Neural cell (in vitro differentiated cells): ENCODE measurements around the gene DNAH6. TPM values are rescaled to one million over a fixed set of nuclear protein-coding genes. Genes with fewer than 3 reads are reported as not detected.

Experiments
- H2AFZ ChIP-seq: fragments of 200-600, 300-800 bp; sonication (generic), shearing (Covaris generic); 2 replicates; pipeline ENCODE4 v1.6.0; 2014; ENCODE audit warnings: low read depth, mild to moderate bottlenecking, antibody characterized with exemption, low read length, moderate library complexity
- H3F3A ChIP-seq: fragments of 200-600 bp; shearing (Covaris generic); 2 replicates; pipeline ENCODE4 v1.6.1; 2016; ENCODE audit warnings: mild to moderate bottlenecking, moderate library complexity, mixed read lengths, antibody characterized with exemption, low read length; ENCODE audit not compliant: insufficient read depth, poor library complexity, severe bottlenecking
- H3K27ac ChIP-seq: fragments of 200-600, 300-800 bp; sonication (generic), shearing (Covaris generic); 2 replicates; pipeline ENCODE4 v1.5.1; 2014; ENCODE audit warnings: mild to moderate bottlenecking, low read length, moderate library complexity
- H3K27me3 ChIP-seq: fragments of 300-800, 200-600 bp; sonication (generic), shearing (Covaris generic); 2 replicates; pipeline ENCODE4 v1.6.0; 2014; ENCODE audit warnings: mild to moderate bottlenecking, low read depth, low read length, moderate library complexity; ENCODE audit not compliant: insufficient read depth
- H3K36me3 ChIP-seq: fragments of 300-800, 200-600 bp; sonication (generic), shearing (Covaris generic); 2 replicates; pipeline ENCODE4 v1.5.1; 2014; ENCODE audit warnings: mild to moderate bottlenecking, antibody characterized with exemption, low read length, moderate library complexity; ENCODE audit not compliant: insufficient read depth
- H3K4me2 ChIP-seq: fragments of 300-800, 200-600 bp; sonication (generic), shearing (Covaris generic); 2 replicates; pipeline ENCODE4 v1.6.0; 2014; ENCODE audit warnings: mild to moderate bottlenecking, low read length
- H3K4me3 ChIP-seq: fragments of 300-800, 200-600 bp; sonication (generic), shearing (Covaris generic); 2 replicates; pipeline ENCODE4 v1.5.1; 2014; ENCODE audit warnings: mild to moderate bottlenecking, low read length, moderate library complexity
- H3K79me2 ChIP-seq: fragments of 200-600 bp; shearing (Covaris generic); replicated peaks from 2 replicates; pipeline ENCODE4 v1.6.0; 2014; ENCODE audit warnings: mild to moderate bottlenecking, low read length, moderate library complexity; ENCODE audit not compliant: insufficient read depth
- H3K9ac ChIP-seq: fragments of 300-800, 200-600 bp; sonication (generic), shearing (Covaris generic); 2 replicates; pipeline ENCODE4 v1.6.1; 2016; ENCODE audit warnings: mild to moderate bottlenecking, low read length, mixed read lengths
- H3K9me2 ChIP-seq: fragments of 200-600 bp; shearing (Covaris generic); 2 replicates; pipeline ENCODE4 v1.6.1; 2016; ENCODE audit warnings: mild to moderate bottlenecking, low read length, mixed read lengths; ENCODE audit not compliant: insufficient read depth
- H3K9me3 ChIP-seq: fragments of 200-600, 300-800 bp; sonication (generic), shearing (Covaris generic); 2 replicates; pipeline ENCODE4 v1.6.1; 2016; ENCODE audit warnings: mild to moderate bottlenecking, mixed run types, low read length, moderate library complexity, mixed read lengths
- H4K20me1 ChIP-seq: fragments of 200-600 bp; shearing (Covaris generic); 2 replicates; pipeline ENCODE4 v1.6.1; 2016; ENCODE audit warnings: mild to moderate bottlenecking, mixed run types; ENCODE audit not compliant: insufficient read depth
- EZH2 ChIP-seq: fragments of 200-600, 300-800 bp; shearing (Covaris generic), sonication (generic); IDR thresholded peaks from 2 replicates; pipeline ENCODE4 v1.6.1; 2014; ENCODE audit warnings: antibody characterized with exemption, low read length, borderline replicate concordance, mild to moderate bottlenecking; ENCODE audit not compliant: insufficient read depth, poor library complexity, severe bottlenecking
- MXI1 ChIP-seq: fragments of 450-650 bp; conservative IDR thresholded peaks from 2 replicates; pipeline ENCODE4 v1.6.1; 2014; ENCODE audit warnings: antibody characterized with exemption, mild to moderate bottlenecking; ENCODE audit not compliant: poor library complexity, severe bottlenecking
- RAD21 ChIP-seq: fragments of 450-650 bp; conservative IDR thresholded peaks from 2 replicates; pipeline ENCODE4 v1.6.1; 2014; ENCODE audit warnings: antibody characterized with exemption, mild to moderate bottlenecking, moderate library complexity
- REST ChIP-seq: IDR thresholded peaks from 2 replicates; pipeline ENCODE4 v1.6.1; 2012; ENCODE audit warnings: borderline replicate concordance
- SMC3 ChIP-seq: fragments of 450-650 bp; conservative IDR thresholded peaks from 2 replicates; pipeline ENCODE4 v1.6.1; 2014; ENCODE audit warnings: antibody characterized with exemption, mild to moderate bottlenecking, moderate library complexity; ENCODE audit not compliant: poor library complexity
- TAF1 ChIP-seq: IDR thresholded peaks from 2 replicates; pipeline ENCODE4 v1.6.1; 2012; ENCODE audit warnings: low read depth
- polyA plus RNA-seq: library from polyadenylated mRNA; depleted of rRNA; stranded (reverse); fragments of >200 nt; gene quantifications from 2 replicates; pipeline ENCODE4 v1.2.3, GENCODE V29; 2014
- TF ChIP-seq, protein P1 (sequence below): fragments of 450-650 bp; IDR thresholded peaks from 2 replicates; pipeline ENCODE4 v1.5.1; 2014; ENCODE audit warnings: antibody characterized with exemption, mild to moderate bottlenecking, moderate library complexity; ENCODE audit not compliant: poor library complexity, severe bottlenecking

Gene DNAH6
- polyA plus RNA-seq, 1 donor from 2014 or later, result 2.1 TPM

DNA sequence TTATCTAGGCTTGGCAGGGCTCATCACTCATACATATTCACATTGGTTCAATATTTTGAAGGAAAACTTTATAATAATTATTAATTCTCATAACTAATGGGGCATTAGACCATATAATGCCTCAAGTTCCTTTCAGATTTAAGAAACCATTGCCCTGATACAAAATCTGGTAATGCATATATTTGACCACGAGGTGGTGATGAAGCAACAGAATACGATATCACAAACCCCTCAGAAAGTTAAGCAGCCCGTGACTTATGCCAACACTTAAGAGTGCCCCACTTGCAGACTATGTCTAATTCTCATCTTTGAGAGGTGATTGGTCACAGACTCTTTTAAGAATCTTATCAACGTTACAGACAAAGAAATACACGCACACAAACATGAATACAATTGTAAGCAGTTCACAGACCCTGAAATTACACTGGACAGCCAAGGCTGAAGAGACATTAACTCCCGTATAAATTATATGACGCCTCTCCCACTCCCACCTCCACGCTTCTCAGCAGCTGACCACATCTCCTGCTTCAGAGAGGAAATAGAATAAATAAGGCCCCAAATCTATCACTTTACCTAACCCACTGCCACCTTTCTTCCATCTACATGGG is 20.7 kb upstream of the DNAH6 start:
- no peaks in the 10 kb centered on the region for H3F3A ChIP-seq
- H3K36me3 ChIP-seq, result no peaks in the 10 kb centered on the region
- no peak overlapping the region for H3K4me3 ChIP-seq
- H3K27me3 ChIP-seq, result no peaks in the 10 kb centered on the region
- no peak for TF ChIP-seq TAF1
- peak; percentile 92 for TF ChIP-seq RAD21
- peak; percentile 95 for TF ChIP-seq SMC3
- TF ChIP-seq, protein P1, sequence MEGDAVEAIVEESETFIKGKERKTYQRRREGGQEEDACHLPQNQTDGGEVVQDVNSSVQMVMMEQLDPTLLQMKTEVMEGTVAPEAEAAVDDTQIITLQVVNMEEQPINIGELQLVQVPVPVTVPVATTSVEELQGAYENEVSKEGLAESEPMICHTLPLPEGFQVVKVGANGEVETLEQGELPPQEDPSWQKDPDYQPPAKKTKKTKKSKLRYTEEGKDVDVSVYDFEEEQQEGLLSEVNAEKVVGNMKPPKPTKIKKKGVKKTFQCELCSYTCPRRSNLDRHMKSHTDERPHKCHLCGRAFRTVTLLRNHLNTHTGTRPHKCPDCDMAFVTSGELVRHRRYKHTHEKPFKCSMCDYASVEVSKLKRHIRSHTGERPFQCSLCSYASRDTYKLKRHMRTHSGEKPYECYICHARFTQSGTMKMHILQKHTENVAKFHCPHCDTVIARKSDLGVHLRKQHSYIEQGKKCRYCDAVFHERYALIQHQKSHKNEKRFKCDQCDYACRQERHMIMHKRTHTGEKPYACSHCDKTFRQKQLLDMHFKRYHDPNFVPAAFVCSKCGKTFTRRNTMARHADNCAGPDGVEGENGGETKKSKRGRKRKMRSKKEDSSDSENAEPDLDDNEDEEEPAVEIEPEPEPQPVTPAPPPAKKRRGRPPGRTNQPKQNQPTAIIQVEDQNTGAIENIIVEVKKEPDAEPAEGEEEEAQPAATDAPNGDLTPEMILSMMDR, result peak; percentile 85
- no peak for TF ChIP-seq REST
- no peaks in the 10 kb centered on the region for H3K79me2 ChIP-seq
- no peak overlapping the region for H2AFZ ChIP-seq
- H3K9me3 ChIP-seq, result no peaks in the 10 kb centered on the region
- H3K9me2 ChIP-seq, result no peaks in the 10 kb centered on the region
- no peak overlapping the region for H3K4me2 ChIP-seq
- H3K27ac ChIP-seq, result no peak overlapping the region
- H3K9ac ChIP-seq, result no peak overlapping the region
- no peaks in the 10 kb centered on the region for H4K20me1 ChIP-seq

DNA sequence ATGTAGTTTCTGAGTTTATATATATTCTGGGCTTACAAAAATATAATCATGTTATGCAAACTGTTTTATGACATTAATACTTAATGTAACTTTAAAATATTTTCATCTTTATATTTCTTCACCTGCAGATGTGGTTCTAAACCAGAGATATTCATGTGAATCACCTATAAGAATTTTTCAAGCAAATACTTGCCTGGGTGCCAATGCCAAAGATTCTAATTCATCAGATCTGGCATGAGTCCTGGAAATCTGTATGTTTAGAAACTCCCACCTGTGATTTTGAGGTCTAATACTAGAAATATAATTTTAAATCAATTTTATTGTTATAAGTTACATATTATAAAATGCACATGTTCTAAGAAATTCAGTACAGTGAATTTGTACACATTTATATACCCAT is 19.9 kb upstream of the DNAH6 start:
- Histone ChIP-seq H3K79me2 (no peaks in the 10 kb centered on the region), H3K4me2 (no peak overlapping the region), H3F3A (no peaks in the 10 kb centered on the region), H4K20me1 (no peaks in the 10 kb centered on the region), H3K27ac (no peak overlapping the region), H3K9me3 (no peaks in the 10 kb centered on the region), H3K4me3 (no peak overlapping the region), H3K36me3 (no peaks in the 10 kb centered on the region), H3K9ac (no peak overlapping the region), H3K27me3 (no peaks in the 10 kb centered on the region), H2AFZ (no peak overlapping the region), H3K9me2 (no peaks in the 10 kb centered on the region)
- TF ChIP-seq EZH2, result no peak
- no peak for TF ChIP-seq SMC3
- TF ChIP-seq, protein P1, result no peak
- TF ChIP-seq MXI1, result no peak
- TF ChIP-seq RAD21, result no peak
